Activated CD8-positive, alpha-beta memory T cell treated with anti-CD3 and anti-CD28 coated beads for 4 hours (primary cell): ENCODE measurements around the gene BRPF1.
A peak's percentile ranks its signal among the peaks of the same experiment; 100 is the strongest.
"Not testable (repeated sequence)": the region's sequence is repeated elsewhere in the genome, so short reads cannot be mapped to it uniquely, and the experiment has no call there.

Experiments used
- DNase-seq, 2 donors: peaks; one replicate each; pipeline ENCODE4 v3.0.0-alpha.2; 2020; ENCODE audit warnings: low read depth in 2 of 2

The BRPF1 gene

GRCh38 chr3:9768141-9768775 is 36.7 kb downstream of the BRPF1 start:
- DNase-seq: no peak

- no peak for DNase-seq
Observed at GRCh38 chr3:9769012-9769411, 37.5 kb downstream of the BRPF1 start.

GRCh38 chr3:9769426-9770275 is 38.1 kb downstream of the BRPF1 start, which contains the start of gene CAMK1:
Gene CAMK1 (minus strand): TSS chr3:9769947. CDS start chr3:9767749, 2,198 bp downstream.
- DNase-seq: no peak

- DNase-seq: no peak
Observed at GRCh38 chr3:9770276-9770812, 38.8 kb downstream of the BRPF1 start.

- DNase-seq: not testable (repeated sequence)
Observed at GRCh38 chr3:9771007-9771406, 39.5 kb downstream of the BRPF1 start.

GRCh38 chr3:9776896-9777693 is 45.6 kb downstream of the BRPF1 start:
- no peak for DNase-seq

GRCh38 chr3:9777694-9778021 is 46.1 kb downstream of the BRPF1 start:
- DNase-seq: no peak

- peak in 1 of 2 donors; percentile 36 for DNase-seq
Observed at GRCh38 chr3:9778143-9779074, 46.9 kb downstream of the BRPF1 start.

- DNase-seq: no peak
Observed at GRCh38 chr3:9779075-9779593, 47.6 kb downstream of the BRPF1 start.

GRCh38 chr3:9779721-9780457 is 48.4 kb downstream of the BRPF1 start:
- no peak for DNase-seq

- no peak for DNase-seq
Observed at GRCh38 chr3:9780458-9780812, 48.9 kb downstream of the BRPF1 start.

GRCh38 chr3:9780910-9781309 is 49.4 kb downstream of the BRPF1 start:
- no peak for DNase-seq

- no peak for DNase-seq
Observed at GRCh38 chr3:9781551-9781950, 50.0 kb downstream of the BRPF1 start.

- DNase-seq: no peak
Observed at GRCh38 chr3:9781978-9782603, 50.6 kb downstream of the BRPF1 start.

GRCh38 chr3:9782770-9783169 is 51.2 kb downstream of the BRPF1 start:
- no peak for DNase-seq

GRCh38 chr3:9783954-9784353 is 52.4 kb downstream of the BRPF1 start:
- DNase-seq: no peak

GRCh38 chr3:9784965-9785364 is 53.4 kb downstream of the BRPF1 start:
- no peak for DNase-seq

- no peak for DNase-seq
Observed at GRCh38 chr3:9785602-9786001, 54.1 kb downstream of the BRPF1 start.

- no peak for DNase-seq
Observed at GRCh38 chr3:9786209-9786739, 54.7 kb downstream of the BRPF1 start.
